K562 (cell line): Measurements from ENCODE around the gene TRABD. TPM values are rescaled to one million over a fixed set of nuclear protein-coding genes. Genes with fewer than 3 reads are reported as not detected.
A peak's percentile ranks its signal among the peaks of the same experiment; 100 is the strongest.

Source experiments
- ATAC-seq: fragments of 200-7000 bp; cut with Tn5 transposase; 3 replicates; pipeline ENCODE4 v1.9.1; 2020; ENCODE audit warnings: moderate library complexity
- BruUV-seq: library from RNA; stranded (reverse); fragments of 400-500 nt; replicated peaks from 2 replicates; lab custom pipeline; 2021; lab: Mats Ljungman, UMichigan
- CTCF ChIA-PET: fragments of 300-600 bp; formaldehyde crosslinking; extraction: SDS; loops from one replicate; lab custom pipeline; 2021; ENCODE audit warnings: low intra/inter-chr PET ratio; lab: Yijun Ruan, JAX
- POLR2A ChIA-PET: fragments of 300-600, 350-650 bp; sonication (Branson Sonifier 250); formaldehyde crosslinking; extraction: SDS; loops from one replicate; lab custom pipeline; 2021; ENCODE audit warnings: antibody characterized with exemption, inconsistent platforms; lab: Yijun Ruan, JAX
- DNase-seq, 4 experiments: peaks; one replicate each; pipeline versions ENCODE4 v3.0.0 to v3.0.0-alpha.2; 2011 to 2018; ENCODE audit warnings: low spot score in 3 of 4, mixed read lengths in 3 of 4; ENCODE audit errors: extremely low read depth in 1 of 4
- FAIRE-seq: peaks from 2 replicates; lab custom pipeline; 2011; peaks lifted over from hg19 to GRCh38; lab: Jason Lieb, UNC
- H2AFZ ChIP-seq: 2 replicates; pipeline ENCODE4 v1.6.0; 2011; ENCODE audit warnings: low read depth, low read length, control low read depth, inconsistent platforms
- H3K27ac ChIP-seq: fragments of 200-600 bp; 3 replicates; pipeline ENCODE4 v1.8.0; 2011; ENCODE audit warnings: low read depth, mild to moderate bottlenecking, control low read depth, inconsistent platforms, low read length, moderate library complexity, mixed read lengths; ENCODE audit errors: extremely low read depth
- H3K27me3 ChIP-seq, 2 experiments: fragments of 300-600 bp in 1 of 2; 2 replicates in 1 of 2; 3 replicates in 1 of 2; pipeline versions ENCODE4 v1.6.0 to v1.8.0; 2011; ENCODE audit warnings: inconsistent platforms in 2 of 2, low read length in 2 of 2, mild to moderate bottlenecking in 1 of 2, mixed read lengths in 1 of 2, moderate library complexity in 1 of 2; ENCODE audit not compliant: control insufficient read depth in 2 of 2, insufficient read depth in 2 of 2
- H3K36me3 ChIP-seq: fragments of 300-600 bp; 3 replicates; pipeline ENCODE4 v1.8.0; 2011; ENCODE audit warnings: mild to moderate bottlenecking, low read length, inconsistent platforms; ENCODE audit not compliant: control insufficient read depth, insufficient read depth
- H3K4me1 ChIP-seq, 2 experiments: fragments of 200-600 bp in 1 of 2; replicated peaks in 1 of 2; 2 replicates in 1 of 2; 3 replicates in 1 of 2; pipeline versions ENCODE4 v1.5.1 to v1.8.0; 2011; ENCODE audit warnings: inconsistent platforms in 2 of 2, low read length in 2 of 2, mild to moderate bottlenecking in 1 of 2, mixed read lengths in 1 of 2, moderate library complexity in 1 of 2; ENCODE audit not compliant: control insufficient read depth in 2 of 2, insufficient read depth in 2 of 2
- H3K4me2 ChIP-seq: 2 replicates; pipeline ENCODE4 v1.6.1; 2011; ENCODE audit warnings: low read length, control low read depth, inconsistent platforms, mixed read lengths; ENCODE audit not compliant: insufficient read depth
- H3K4me3 ChIP-seq: fragments of 200-600 bp; sonication (generic), shearing (Covaris generic); 2 replicates; pipeline ENCODE4 v1.5.1; 2016; ENCODE audit warnings: control low read depth, inconsistent platforms
- H3K79me2 ChIP-seq: fragments of 200-600 bp; 3 replicates; pipeline ENCODE4 v1.8.0; 2011; ENCODE audit warnings: low read length, inconsistent platforms; ENCODE audit not compliant: control insufficient read depth, insufficient read depth
- H3K9ac ChIP-seq, 2 experiments: 2 replicates each; pipeline versions ENCODE4 v1.6.0 to v1.6.1; 2011; ENCODE audit warnings: low read depth in 2 of 2, low read length in 2 of 2, control low read depth in 1 of 2, inconsistent platforms in 1 of 2, mild to moderate bottlenecking in 1 of 2, mixed read lengths in 1 of 2; ENCODE audit not compliant: insufficient read depth in 1 of 2
- H3K9me1 ChIP-seq: one replicate; pipeline ENCODE4 v1.6.0; 2011; ENCODE audit warnings: inconsistent platforms, mild to moderate bottlenecking, low read length, moderate library complexity; ENCODE audit not compliant: control insufficient read depth, insufficient read depth
- H3K9me3 ChIP-seq: replicated peaks from 2 replicates; pipeline ENCODE4 v1.5.1; 2011; ENCODE audit warnings: low read depth, low read length, inconsistent platforms; ENCODE audit not compliant: control insufficient read depth, insufficient read depth
- H4K20me1 ChIP-seq: replicated peaks from 2 replicates; pipeline ENCODE4 v1.6.1; 2011; ENCODE audit warnings: low read length, inconsistent platforms, mixed read lengths; ENCODE audit not compliant: control insufficient read depth, insufficient read depth
- CC2D1A ChIP-seq: fragments of 450-650 bp; IDR thresholded peaks from 2 replicates; pipeline ENCODE4 v1.6.1; 2017; ENCODE audit warnings: mild to moderate bottlenecking
- KLF10 ChIP-seq: fragments of 250-450 bp; sonication (Bioruptor Pico); IDR thresholded peaks from 2 replicates; pipeline ENCODE4 v1.6.1; 2021; ENCODE audit warnings: matching md5 sums
- MGA ChIP-seq: fragments of 450-650 bp; IDR thresholded peaks from 2 replicates; pipeline ENCODE4 v1.6.1; 2016; ENCODE audit warnings: mild to moderate bottlenecking, moderate library complexity
- TCF7 ChIP-seq: sonication (generic); IDR thresholded peaks from 2 replicates; pipeline ENCODE4 v1.6.1; 2016; ENCODE audit warnings: antibody characterized with exemption, borderline replicate concordance
- WGBS: fragments of 100-300 bp; shearing (Covaris generic); methylation state at CpG from one replicate; pipeline ENCODE4 v1.1.6; 2016; ENCODE audit warnings: low coverage, mixed read lengths; ENCODE audit not compliant: insufficient coverage; ENCODE audit errors: missing lambda C conversion rate; 5-methylcytosine and 5-hydroxymethylcytosine counted together
- in situ Hi-C: fragments of 300-500 bp; cut with MboI; formaldehyde crosslinking; loops from 4 replicates; pipeline ENCODE4 v1.15.0; 2018; ENCODE audit warnings: inconsistent platforms, mixed read lengths
- intact Hi-C: fragments of 100-400 bp; cut with micrococcal nuclease; formaldehyde crosslinking; loops from 2 replicates; pipeline ENCODE4 v1.14.2; 2022
- polyA plus RNA-seq, 8 experiments: library from polyadenylated mRNA; depleted of rRNA in 4 of 8; stranded (reverse) in 5 of 8; unstranded in 3 of 8; fragments of >200 nt; fragmentation: Nextera tagmentation in 2 of 8; fragmentation: Illumina TruSeq in 1 of 8; extraction: Ambion mirVana in 2 of 8; extraction: Trizol in 1 of 8; gene quantifications; 2 replicates each; pipeline versions ENCODE4 v1.2.1 to v1.2.3, GENCODE V29; 2011 to 2014; ENCODE audit warnings: inconsistent platforms in 1 of 8, missing spikeins in 1 of 8
- total RNA-seq, 7 experiments: library from RNA; depleted of rRNA in 6 of 7; stranded (reverse); fragments of >200 nt in 6 of 7; fragmentation: Illumina TruSeq in 2 of 7; extraction: Trizol in 2 of 7; gene quantifications; 2 replicates each; pipeline versions ENCODE4 v1.2.1 to v1.2.3, GENCODE V29; 2011 to 2021; ENCODE audit warnings: low replicate concordance in 1 of 7

The TRABD gene
- total and polyA plus RNA-seq, 9 of the 15 experiments (the other 6 are each of a cell fraction or from before 2014, with no cell fraction given): 0.08 to 62.9 (median 14.0) TPM

GRCh38 chr22:50144005-50144614 lies 41.6 kb upstream of the TRABD start:
- Histone ChIP-seq H3K79me2 (no peaks in the 10 kb centered on the region), H2AFZ (no peak overlapping the region), H4K20me1 (no peaks in the 10 kb centered on the region), H3K9me1 (no peaks in the 10 kb centered on the region), H3K4me3 (no peak overlapping the region), H3K9ac (no peak overlapping the region; a peak in 1 of 4 replicates), H3K4me2 (no peak overlapping the region), H3K27me3 (no peaks in the 10 kb centered on the region), H3K27ac (no peak overlapping the region), H3K9me3 (no peaks in the 10 kb centered on the region), H3K4me1 (peaks cover 16 to 39% of the 10 kb centered on the region in 2 experiments; a peak in 4 of 5 replicates), H3K36me3 (no peaks in the 10 kb centered on the region)
- CTCF ChIA-PET: no interaction called here
- BruUV-seq: no TSS peak
- WGBS: 54% methylated on average over 16 of the region's 18 CpGs
- intact Hi-C loops: loop anchor here (10.0 kb wide), 1 partner anchor 201 kb away; the partner anchor contains the start of gene PPP6R2
- DNase-seq (no peak), ATAC-seq (0 out of 3 replicates have a peak, but pooled peaks have one; percentile 20), FAIRE-seq (no peak)
- POLR2A ChIA-PET: no interaction called here
- in situ Hi-C loops: loop anchor here (5.0 kb wide), 1 partner anchor 68 kb away; no protein-coding TSS in a partner anchor
- TF ChIP-seq KLF10 (CRISPR knock-in tag): no peak
- TF ChIP-seq MGA: peak; percentile 62; the same call in 1 of the 2 replicates
- no peak for TF ChIP-seq TCF7
- no peak for TF ChIP-seq CC2D1A
